GM19372 (cell line): ENCODE measurements around the gene SLPI.

Experiments used
- ATAC-seq: cut with Tn5 transposase; IDR thresholded peaks from one replicate; pipeline ENCODE4 v1.9.1; 2021; ENCODE audit warnings: mild to moderate bottlenecking, low read depth, moderate library complexity; ENCODE audit not compliant: unreplicated experiment

SLPI gene

GRCh38 chr20:45254383-45255262, at the start of gene SLPI:
TSS of gene SLPI (minus strand) at chr20:45254564. CDS start at chr20:45254543, 21 bp downstream.
- no peak for ATAC-seq

GRCh38 chr20:45303586-45304463, 49.5 kb upstream of the SLPI start:
- ATAC-seq, result no peak

GRCh38 chr20:45301824-45302271, 47.5 kb upstream of the SLPI start:
- ATAC-seq, result no peak

GRCh38 chr20:45300961-45301360, 46.6 kb upstream of the SLPI start:
- peak; percentile 51 for ATAC-seq

- no peak for ATAC-seq
These were observed 45.4 kb upstream of the SLPI start for GRCh38 chr20:45299786-45300185.

- no peak for ATAC-seq
These were observed 43.6 kb upstream of the SLPI start for GRCh38 chr20:45297786-45298497.

GRCh38 chr20:45294659-45295058, 40.3 kb upstream of the SLPI start:
- no peak for ATAC-seq

GRCh38 chr20:45294003-45294368, 39.6 kb upstream of the SLPI start:
- no peak for ATAC-seq

- peak; percentile 78 for ATAC-seq
These were observed 39.0 kb upstream of the SLPI start for GRCh38 chr20:45293041-45294002.

- no peak for ATAC-seq
These were observed 38.0 kb upstream of the SLPI start for GRCh38 chr20:45292343-45292742.

GRCh38 chr20:45291526-45291925, 37.2 kb upstream of the SLPI start:
- ATAC-seq, result no peak

GRCh38 chr20:45290677-45291355, 36.5 kb upstream of the SLPI start:
- ATAC-seq, result no peak

GRCh38 chr20:45289942-45290676, 35.7 kb upstream of the SLPI start:
- no peak for ATAC-seq

GRCh38 chr20:45288860-45289259, 34.5 kb upstream of the SLPI start:
- ATAC-seq, result no peak

- no peak for ATAC-seq
These were observed 34.0 kb upstream of the SLPI start for GRCh38 chr20:45288376-45288775.

- no peak for ATAC-seq
These were observed 29.2 kb upstream of the SLPI start for GRCh38 chr20:45283551-45284057.

GRCh38 chr20:45282700-45283550, 28.6 kb upstream of the SLPI start:
- ATAC-seq, result no peak
